ENCODE measurements around the gene CCR5.

CCR5 gene

GRCh38 chr3:46359733-46360493 lies 10.8 kb upstream of the CCR5 start:
- peak; percentile 84 for DNase-seq

GRCh38 chr3:46360907-46361306 lies 9.8 kb upstream of the CCR5 start:
- DNase-seq = no peak

DNA sequence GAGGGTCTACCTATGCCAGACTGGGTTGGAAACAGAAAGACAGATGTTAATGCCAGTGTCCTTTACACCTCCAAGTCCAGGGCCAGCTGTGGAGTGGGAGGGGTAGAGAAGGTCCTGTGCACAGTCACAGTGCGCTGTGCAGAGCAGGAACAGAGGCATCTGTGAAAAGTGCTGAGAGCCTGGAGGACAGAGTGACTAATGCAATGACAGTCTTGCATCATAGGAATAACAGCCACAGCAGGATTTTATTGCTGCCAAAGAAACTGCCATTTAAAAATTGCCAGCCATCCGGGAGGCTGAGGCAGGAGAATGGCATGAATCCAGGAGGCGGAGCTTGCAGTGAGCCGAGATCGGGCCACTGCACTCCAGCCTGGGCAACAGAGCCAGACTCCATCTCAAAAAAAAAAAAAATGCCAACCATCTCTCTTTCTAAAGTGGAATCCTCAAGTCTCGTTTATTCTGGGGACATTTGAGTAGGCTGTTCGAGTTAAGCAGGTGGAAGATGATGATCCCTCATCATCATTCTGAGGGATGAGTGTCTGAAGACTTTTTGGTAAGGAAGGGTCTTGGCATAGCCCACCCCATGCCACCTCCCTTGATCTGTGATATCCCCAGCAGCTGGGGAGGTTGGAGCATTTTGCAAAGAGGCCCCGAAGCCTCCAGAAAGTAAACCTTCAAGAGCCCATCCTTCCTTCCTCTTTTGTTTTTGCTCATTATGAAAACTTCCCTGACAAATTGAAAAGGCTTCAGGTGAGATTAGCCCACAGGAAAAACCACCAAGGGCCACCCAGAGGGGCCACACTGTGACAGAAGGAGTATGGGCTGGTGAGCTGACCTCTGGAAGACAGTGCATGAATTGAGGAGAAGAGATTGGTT lies 9.1 kb upstream of the CCR5 start:
- DNase-seq = peak; percentile 63

GRCh38 chr3:46365041-46365440 lies 5.7 kb upstream of the CCR5 start:
- DNase-seq = no peak

GRCh38 chr3:46365737-46366524 lies 4.8 kb upstream of the CCR5 start:
- DNase-seq = no peak

- no peak for DNase-seq
Measured at GRCh38 chr3:46367811-46368210, 2.9 kb upstream of the CCR5 start.

DNA sequence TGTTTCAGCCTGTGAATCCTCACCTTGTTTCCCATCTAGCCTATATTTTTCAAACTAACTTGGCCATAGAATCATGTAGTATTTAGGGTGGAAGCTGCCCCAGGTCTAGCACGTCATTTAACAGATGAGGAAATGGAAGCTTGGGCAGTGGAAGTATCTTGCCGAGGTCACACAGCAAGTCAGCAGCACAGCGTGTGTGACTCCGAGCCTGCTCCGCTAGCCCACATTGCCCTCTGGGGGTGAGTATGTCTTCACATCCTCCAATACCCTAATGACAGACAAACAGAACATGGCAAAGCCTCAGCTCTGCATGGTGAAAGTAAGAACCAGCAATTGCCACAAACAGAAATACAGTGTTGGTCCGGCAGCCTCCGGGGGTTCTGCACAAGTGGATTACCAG lies 2.2 kb upstream of the CCR5 start:
- DNase-seq = peak; percentile 86

GRCh38 chr3:46369151-46369550 lies 1.6 kb upstream of the CCR5 start:
- DNase-seq = peak; percentile 43

DNA sequence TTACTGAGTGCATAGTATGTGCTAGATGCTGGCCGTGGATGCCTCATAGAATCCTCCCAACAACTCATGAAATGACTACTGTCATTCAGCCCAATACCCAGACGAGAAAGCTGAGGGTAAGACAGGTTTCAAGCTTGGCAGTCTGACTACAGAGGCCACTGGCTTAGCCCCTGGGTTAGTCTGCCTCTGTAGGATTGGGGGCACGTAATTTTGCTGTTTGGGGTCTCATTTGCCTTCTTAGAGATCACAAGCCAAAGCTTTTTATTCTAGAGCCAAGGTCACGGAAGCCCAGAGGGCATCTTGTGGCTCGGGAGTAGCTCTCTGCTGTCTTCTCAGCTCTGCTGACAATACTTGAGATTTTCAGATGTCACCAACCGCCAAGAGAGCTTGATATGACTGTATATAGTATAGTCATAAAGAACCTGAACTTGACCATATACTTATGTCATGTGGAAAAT lies 1.0 kb upstream of the CCR5 start:
- peak; percentile 92 for DNase-seq

DNA sequence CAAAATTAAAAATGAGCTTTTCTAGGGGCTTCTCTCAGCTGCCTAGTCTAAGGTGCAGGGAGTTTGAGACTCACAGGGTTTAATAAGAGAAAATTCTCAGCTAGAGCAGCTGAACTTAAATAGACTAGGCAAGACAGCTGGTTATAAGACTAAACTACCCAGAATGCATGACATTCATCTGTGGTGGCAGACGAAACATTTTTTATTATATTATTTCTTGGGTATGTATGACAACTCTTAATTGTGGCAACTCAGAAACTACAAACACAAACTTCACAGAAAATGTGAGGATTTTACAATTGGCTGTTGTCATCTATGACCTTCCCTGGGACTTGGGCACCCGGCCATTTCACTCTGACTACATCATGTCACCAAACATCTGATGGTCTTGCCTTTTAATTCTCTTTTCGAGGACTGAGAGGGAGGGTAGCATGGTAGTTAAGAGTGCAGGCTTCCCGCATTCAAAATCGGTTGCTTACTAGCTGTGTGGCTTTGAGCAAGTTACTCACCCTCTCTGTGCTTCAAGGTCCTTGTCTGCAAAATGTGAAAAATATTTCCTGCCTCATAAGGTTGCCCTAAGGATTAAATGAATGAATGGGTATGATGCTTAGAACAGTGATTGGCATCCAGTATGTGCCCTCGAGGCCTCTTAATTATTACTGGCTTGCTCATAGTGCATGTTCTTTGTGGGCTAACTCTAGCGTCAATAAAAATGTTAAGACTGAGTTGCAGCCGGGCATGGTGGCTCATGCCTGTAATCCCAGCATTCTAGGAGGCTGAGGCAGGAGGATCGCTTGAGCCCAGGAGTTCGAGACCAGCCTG lies 984 bp downstream of the CCR5 start:
- DNase-seq = no peak

DNA sequence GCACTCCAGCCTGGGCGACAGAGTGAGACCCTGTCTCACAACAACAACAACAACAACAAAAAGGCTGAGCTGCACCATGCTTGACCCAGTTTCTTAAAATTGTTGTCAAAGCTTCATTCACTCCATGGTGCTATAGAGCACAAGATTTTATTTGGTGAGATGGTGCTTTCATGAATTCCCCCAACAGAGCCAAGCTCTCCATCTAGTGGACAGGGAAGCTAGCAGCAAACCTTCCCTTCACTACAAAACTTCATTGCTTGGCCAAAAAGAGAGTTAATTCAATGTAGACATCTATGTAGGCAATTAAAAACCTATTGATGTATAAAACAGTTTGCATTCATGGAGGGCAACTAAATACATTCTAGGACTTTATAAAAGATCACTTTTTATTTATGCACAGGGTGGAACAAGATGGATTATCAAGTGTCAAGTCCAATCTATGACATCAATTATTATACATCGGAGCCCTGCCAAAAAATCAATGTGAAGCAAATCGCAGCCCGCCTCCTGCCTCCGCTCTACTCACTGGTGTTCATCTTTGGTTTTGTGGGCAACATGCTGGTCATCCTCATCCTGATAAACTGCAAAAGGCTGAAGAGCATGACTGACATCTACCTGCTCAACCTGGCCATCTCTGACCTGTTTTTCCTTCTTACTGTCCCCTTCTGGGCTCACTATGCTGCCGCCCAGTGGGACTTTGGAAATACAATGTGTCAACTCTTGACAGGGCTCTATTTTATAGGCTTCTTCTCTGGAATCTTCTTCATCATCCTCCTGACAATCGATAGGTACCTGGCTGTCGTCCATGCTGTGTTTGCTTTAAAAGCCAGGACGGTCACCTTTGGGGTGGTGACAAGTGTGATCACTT lies 2.0 kb downstream of the CCR5 start:
- peak; percentile 71 for DNase-seq

GRCh38 chr3:46374755-46375154 lies 4.0 kb downstream of the CCR5 start:
- no peak for DNase-seq

- peak; percentile 73 for DNase-seq
Measured at GRCh38 chr3:46375218-46375617, 4.5 kb downstream of the CCR5 start.

GRCh38 chr3:46375814-46376213 lies 5.1 kb downstream of the CCR5 start:
- DNase-seq = no peak

DNA sequence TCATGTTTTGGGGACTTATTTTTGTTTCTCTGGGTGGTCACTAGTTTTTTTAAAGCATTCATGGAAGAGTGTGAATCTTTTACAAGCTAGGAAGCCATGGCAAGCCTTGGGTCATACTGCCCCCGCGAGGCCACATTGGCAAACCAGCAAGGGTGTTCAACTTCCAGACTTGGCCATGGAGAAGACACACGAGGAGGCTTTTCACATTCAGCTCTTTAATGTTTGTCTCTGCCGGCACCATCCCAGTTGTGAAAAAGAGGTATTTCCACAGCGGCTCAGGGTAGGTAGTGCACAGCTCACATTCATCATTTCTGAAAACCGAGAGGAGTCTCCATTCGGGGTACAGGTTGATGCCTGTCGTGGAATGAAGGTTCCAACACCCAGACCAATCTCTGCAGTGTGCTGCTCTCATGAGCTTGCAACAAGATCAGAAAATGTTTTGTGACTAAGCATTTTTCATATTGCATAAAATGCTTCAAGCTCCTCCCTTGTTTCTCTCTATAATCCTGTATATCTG lies 7.7 kb downstream of the CCR5 start:
- peak; percentile 78 for DNase-seq

GRCh38 chr3:46380471-46381221 lies 9.9 kb downstream of the CCR5 start:
- DNase-seq = no peak

- DNase-seq = no peak
Measured at GRCh38 chr3:46381625-46382024, 10.9 kb downstream of the CCR5 start.

GRCh38 chr3:46383211-46383950 lies 12.6 kb downstream of the CCR5 start:
- no peak for DNase-seq

DNA sequence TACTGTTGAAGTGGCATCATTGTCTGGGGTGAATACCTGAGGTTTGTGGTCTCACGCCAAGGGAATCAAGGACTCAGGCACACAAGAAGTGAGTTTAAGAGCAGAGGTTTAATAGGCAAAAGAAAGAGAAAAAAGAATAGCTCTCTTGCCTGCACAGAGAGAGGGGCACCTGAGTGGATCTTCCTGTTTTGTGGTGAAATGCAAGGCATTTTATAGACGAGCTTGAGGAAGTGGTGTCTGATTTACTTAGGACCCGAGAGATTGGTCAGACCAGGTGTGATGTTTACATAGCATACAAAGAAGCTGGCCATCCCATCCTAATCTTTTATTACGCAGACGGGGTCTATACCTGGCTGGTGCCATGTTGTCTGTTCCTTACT lies 13.2 kb downstream of the CCR5 start:
- no peak for DNase-seq

DNA sequence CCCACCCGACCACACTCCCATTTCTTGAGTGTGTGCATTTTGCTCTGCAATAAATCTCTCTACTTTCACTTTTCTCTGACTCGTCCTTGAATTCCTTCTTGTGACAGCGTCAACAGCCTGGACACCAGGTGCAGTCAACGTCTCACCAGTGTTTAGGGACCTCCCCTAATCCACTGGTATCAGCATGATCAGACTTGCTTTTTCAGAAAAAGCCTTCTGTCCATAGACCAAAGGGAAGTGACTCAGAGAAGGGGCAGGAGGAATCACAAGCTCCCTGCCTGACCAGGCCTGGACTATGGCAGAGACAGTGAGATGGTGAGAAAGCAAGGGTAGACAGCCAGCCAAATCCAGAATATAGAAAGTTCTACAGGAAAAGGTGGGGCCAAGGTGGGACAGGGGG lies 15.5 kb downstream of the CCR5 start:
- DNase-seq = no peak

All from activated CD4-positive, alpha-beta T cell treated with anti-CD3 and anti-CD28 coated beads, Interleukin-10, Interleukin-2, amounts not matched to agents 100 ng/mL and 50 ng/mL, durations not matched to agents 16 hours and 8 hours (primary cell).